Measurements from ENCODE around the gene NEMF. TPM values are rescaled to one million over a fixed set of nuclear protein-coding genes. Genes with fewer than 3 reads are reported as not detected.
A peak's percentile ranks its signal among the peaks of the same experiment; 100 is the strongest.
"Not testable (repeated sequence)": the region's sequence is repeated elsewhere in the genome, so short reads cannot be mapped to it uniquely, and the experiment has no call there.

The NEMF gene
- total RNA-seq = 75.0 and 81.0 TPM in 2 replicates

GRCh38 chr14:49852301-49853157 lies at the start of gene NEMF:
TSS of gene NEMF (minus strand) at chr14:49852788. CDS start at chr14:49852753, 35 bp downstream.
- DNase-seq (ENCODE audit: low spot score) = peak; percentile 76
- peak within 1 kb of the TSS; percentile 92 for H3K4me3 Mint-ChIP-seq (ENCODE audit: low read depth)

DNA sequence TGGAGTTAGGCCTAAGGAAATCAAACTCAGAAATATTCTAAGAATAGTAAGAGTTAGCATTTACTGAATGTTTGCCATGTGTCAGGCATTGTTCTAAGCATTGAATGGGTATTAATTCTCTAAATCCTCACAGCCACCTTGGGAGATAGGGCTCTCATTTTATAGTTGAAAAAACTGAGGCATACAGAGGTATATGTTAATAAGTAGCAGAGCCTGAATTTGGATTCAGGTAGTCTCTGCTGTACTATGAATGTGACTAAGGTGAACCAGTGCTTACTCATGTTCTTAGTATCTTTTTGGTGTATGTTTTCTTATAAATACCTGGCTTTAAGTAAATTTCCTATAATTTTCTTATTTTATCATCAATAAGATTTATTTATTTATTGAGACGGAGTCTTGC lies 48.4 kb upstream of the NEMF start:
- peaks cover 33% of the 10 kb centered on the region for H3K4me1 Mint-ChIP-seq (ENCODE audit: low read depth)
- no peak overlapping the region for H3K27ac Mint-ChIP-seq
- intact Hi-C loops (cut with micrococcal nuclease) = no loop called here
- no peak for DNase-seq (ENCODE audit: low spot score)
- no peaks in the 10 kb centered on the region for H3K27me3 Mint-ChIP-seq (ENCODE audit: low read depth)
- H3K4me3 Mint-ChIP-seq (ENCODE audit: low read depth) = no peak overlapping the region
- H3K36me3 Mint-ChIP-seq (ENCODE audit: low read depth) = peaks cover 45% of the 10 kb centered on the region
- no peaks in the 10 kb centered on the region for H3K9me3 Mint-ChIP-seq

More at GRCh38 chr14:49852301-49853157, at the start of gene NEMF:
- Mint-ChIP-seq H3K27me3 (ENCODE audit: low read depth) (no peaks in the 10 kb centered on the region), H3K36me3 (ENCODE audit: low read depth) (peaks cover 32% of the 10 kb centered on the region), H3K4me1 (ENCODE audit: low read depth) (peaks cover 34% of the 10 kb centered on the region), H3K9me3 (no peaks in the 10 kb centered on the region), H3K27ac (peak within 1 kb of the TSS; percentile 96)
- intact Hi-C loops (cut with micrococcal nuclease) = loop anchor here (1.0 to 5.0 kb wide), 4 partner anchors 10 to 680 kb away; partner anchors contain the start of gene MAP4K5

GRCh38 chr14:49898485-49898884 lies 45.9 kb upstream of the NEMF start:
- Mint-ChIP-seq H3K36me3 (ENCODE audit: low read depth) (peaks cover 66% of the 10 kb centered on the region), H3K27me3 (ENCODE audit: low read depth) (no peaks in the 10 kb centered on the region), H3K27ac (peak overlapping the region; percentile 87), H3K4me3 (ENCODE audit: low read depth) (peak overlapping the region; percentile 80), H3K9me3 (no peaks in the 10 kb centered on the region), H3K4me1 (ENCODE audit: low read depth) (peaks cover 36% of the 10 kb centered on the region)
- DNase-seq (ENCODE audit: low spot score) = no peak
- intact Hi-C loops (cut with micrococcal nuclease) = loop anchor here (5.0 kb wide), 1 partner anchor 276 kb away; the partner anchor contains the start of genes MGAT2 and RPL36AL

GRCh38 chr14:49897965-49898364 lies 45.4 kb upstream of the NEMF start:
- peak overlapping the region; percentile 87 for H3K27ac Mint-ChIP-seq
- no peak for DNase-seq (ENCODE audit: low spot score)
- H3K4me3 Mint-ChIP-seq (ENCODE audit: low read depth) = peak overlapping the region; percentile 80
- H3K27me3 Mint-ChIP-seq (ENCODE audit: low read depth) = no peaks in the 10 kb centered on the region
- intact Hi-C loops (cut with micrococcal nuclease) = loop anchor here (5.0 kb wide), 1 partner anchor 276 kb away; the partner anchor contains the start of genes MGAT2 and RPL36AL
- H3K4me1 Mint-ChIP-seq (ENCODE audit: low read depth) = peaks cover 36% of the 10 kb centered on the region
- peaks cover 66% of the 10 kb centered on the region for H3K36me3 Mint-ChIP-seq (ENCODE audit: low read depth)
- H3K9me3 Mint-ChIP-seq = no peaks in the 10 kb centered on the region

- no peak for DNase-seq (ENCODE audit: low spot score)
- peaks cover 35% of the 10 kb centered on the region for H3K4me1 Mint-ChIP-seq (ENCODE audit: low read depth)
These were observed 44.8 kb upstream of the NEMF start for GRCh38 chr14:49897414-49897813.

DNA sequence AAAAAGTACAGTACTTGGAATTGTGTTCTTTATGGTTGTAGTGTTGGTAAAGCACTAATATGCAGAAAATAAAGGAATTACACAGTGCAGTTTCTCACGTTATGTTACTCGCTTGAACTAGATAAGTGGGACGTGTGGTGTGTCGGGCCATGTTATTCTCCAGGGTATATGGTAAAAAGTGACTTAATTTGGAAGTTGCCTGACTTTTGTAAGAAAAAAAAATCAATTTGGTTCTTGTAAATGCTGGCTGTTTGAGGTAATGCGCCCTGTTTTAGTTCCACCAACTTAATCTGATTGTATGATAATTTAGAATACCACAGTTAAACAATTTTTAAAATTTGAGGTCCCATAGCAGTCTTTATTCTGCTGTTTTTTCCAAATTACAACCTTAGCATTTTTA lies 44.4 kb upstream of the NEMF start:
- DNase-seq (ENCODE audit: low spot score) = no peak
- intact Hi-C loops (cut with micrococcal nuclease) = loop anchor here (5.0 kb wide), 1 partner anchor 275 kb away; the partner anchor contains the start of genes MGAT2 and RPL36AL
- H3K9me3 Mint-ChIP-seq = no peaks in the 10 kb centered on the region
- peaks cover 64% of the 10 kb centered on the region for H3K36me3 Mint-ChIP-seq (ENCODE audit: low read depth)
- no peaks in the 10 kb centered on the region for H3K27me3 Mint-ChIP-seq (ENCODE audit: low read depth)
- peak overlapping the region; percentile 99 for H3K27ac Mint-ChIP-seq
- H3K4me1 Mint-ChIP-seq (ENCODE audit: low read depth) = peaks cover 36% of the 10 kb centered on the region
- H3K4me3 Mint-ChIP-seq (ENCODE audit: low read depth) = peak overlapping the region; percentile 99

More at GRCh38 chr14:49897414-49897813, 44.8 kb upstream of the NEMF start:
- peak overlapping the region; percentile 99 for H3K27ac Mint-ChIP-seq
- intact Hi-C loops (cut with micrococcal nuclease) = loop anchor here (5.0 kb wide), 1 partner anchor 275 kb away; the partner anchor contains the start of genes MGAT2 and RPL36AL
- H3K9me3 Mint-ChIP-seq = no peaks in the 10 kb centered on the region
- H3K27me3 Mint-ChIP-seq (ENCODE audit: low read depth) = no peaks in the 10 kb centered on the region
- H3K36me3 Mint-ChIP-seq (ENCODE audit: low read depth) = peaks cover 64% of the 10 kb centered on the region
- H3K4me3 Mint-ChIP-seq (ENCODE audit: low read depth) = peak overlapping the region; percentile 99

DNA sequence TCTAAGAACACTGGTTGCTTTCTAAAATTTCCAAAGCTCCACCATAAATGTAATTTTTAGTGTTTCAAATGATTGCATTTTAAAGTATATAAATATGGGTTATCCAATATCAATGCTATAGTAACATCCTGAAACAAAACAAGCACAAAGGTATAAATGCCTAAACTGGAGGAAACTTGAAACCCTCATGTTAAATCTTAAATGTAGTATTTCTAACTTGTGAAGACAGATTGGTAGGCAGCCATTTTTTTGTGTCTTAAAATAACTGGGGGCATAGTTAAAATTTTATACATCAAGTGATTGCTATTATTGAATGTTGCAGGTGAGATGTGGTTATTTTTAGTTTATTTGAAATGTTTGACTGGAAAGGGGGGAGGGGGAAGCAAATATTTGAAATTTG lies 43.7 kb upstream of the NEMF start:
- intact Hi-C loops (cut with micrococcal nuclease) = loop anchor here (5.0 kb wide), 1 partner anchor 274 kb away; the partner anchor contains the start of genes MGAT2 and RPL36AL
- peak overlapping the region; percentile 99 for H3K4me3 Mint-ChIP-seq (ENCODE audit: low read depth)
- H3K27ac Mint-ChIP-seq = peak overlapping the region; percentile 99
- H3K9me3 Mint-ChIP-seq; DNase-seq (ENCODE audit: low spot score); H3K27me3 Mint-ChIP-seq (ENCODE audit: low read depth): not testable (repeated sequence)
- peaks cover 70% of the 10 kb centered on the region for H3K36me3 Mint-ChIP-seq (ENCODE audit: low read depth)
- peaks cover 41% of the 10 kb centered on the region for H3K4me1 Mint-ChIP-seq (ENCODE audit: low read depth)

DNA sequence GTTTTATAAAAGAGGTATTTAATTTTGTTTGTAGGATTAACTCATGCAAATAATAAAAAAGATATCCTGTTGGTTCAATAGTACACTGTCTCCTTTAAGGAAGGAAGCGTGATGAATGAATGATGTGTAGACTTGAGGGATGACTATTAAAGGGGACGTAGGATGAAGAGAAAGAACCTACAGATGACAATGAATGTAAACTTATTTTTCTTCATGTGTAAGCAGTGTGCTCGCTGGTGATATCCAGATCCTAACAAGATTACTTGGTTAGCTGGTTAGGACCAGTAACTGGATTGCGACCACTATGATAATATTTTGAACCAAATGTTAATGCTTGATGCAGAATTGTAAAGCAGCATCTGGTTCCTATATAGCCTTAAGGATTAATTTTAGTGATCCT lies 42.9 kb upstream of the NEMF start:
- Mint-ChIP-seq H3K9me3 (no peaks in the 10 kb centered on the region), H3K27me3 (ENCODE audit: low read depth) (no peaks in the 10 kb centered on the region), H3K27ac (peak overlapping the region; percentile 99), H3K4me3 (ENCODE audit: low read depth) (peak overlapping the region; percentile 99), H3K36me3 (ENCODE audit: low read depth) (peaks cover 76% of the 10 kb centered on the region), H3K4me1 (ENCODE audit: low read depth) (peaks cover 41% of the 10 kb centered on the region)
- no peak for DNase-seq (ENCODE audit: low spot score)
- intact Hi-C loops (cut with micrococcal nuclease) = loop anchor here (2.0 to 5.0 kb wide), 2 partner anchors 273 to 625 kb away; partner anchors contain the start of genes MGAT2 and RPL36AL

- not testable (repeated sequence) for H3K27me3 Mint-ChIP-seq (ENCODE audit: low read depth); H3K9me3 Mint-ChIP-seq; DNase-seq (ENCODE audit: low spot score)
- Mint-ChIP-seq H3K4me1 (ENCODE audit: low read depth) (peaks cover 37% of the 10 kb centered on the region), H3K4me3 (ENCODE audit: low read depth) (peak overlapping the region; percentile 99), H3K27ac (peak overlapping the region; percentile 99), H3K36me3 (ENCODE audit: low read depth) (peaks cover 71% of the 10 kb centered on the region)
- intact Hi-C loops (cut with micrococcal nuclease) = loop anchor here (1.0 to 5.0 kb wide), 4 partner anchors 105 to 626 kb away; partner anchors contain the start of genes MGAT2 and RPL36AL
These were observed 41.9 kb upstream of the NEMF start for GRCh38 chr14:49894214-49895107.

- no peaks in the 10 kb centered on the region for H3K27me3 Mint-ChIP-seq (ENCODE audit: low read depth)
- H3K9me3 Mint-ChIP-seq = no peaks in the 10 kb centered on the region
- DNase-seq (ENCODE audit: low spot score) = peak; percentile 77
- intact Hi-C loops (cut with micrococcal nuclease) = loop anchor here (1.0 to 2.0 kb wide), 7 partner anchors 25 to 627 kb away; no protein-coding TSS in a partner anchor
- H3K4me3 Mint-ChIP-seq (ENCODE audit: low read depth) = peak overlapping the region; percentile 99
- H3K27ac Mint-ChIP-seq = peak overlapping the region; percentile 99
- H3K4me1 Mint-ChIP-seq (ENCODE audit: low read depth) = peaks cover 33% of the 10 kb centered on the region
- H3K36me3 Mint-ChIP-seq (ENCODE audit: low read depth) = peaks cover 66% of the 10 kb centered on the region
These were observed 41.0 kb upstream of the NEMF start for GRCh38 chr14:49893309-49894213.

DNA sequence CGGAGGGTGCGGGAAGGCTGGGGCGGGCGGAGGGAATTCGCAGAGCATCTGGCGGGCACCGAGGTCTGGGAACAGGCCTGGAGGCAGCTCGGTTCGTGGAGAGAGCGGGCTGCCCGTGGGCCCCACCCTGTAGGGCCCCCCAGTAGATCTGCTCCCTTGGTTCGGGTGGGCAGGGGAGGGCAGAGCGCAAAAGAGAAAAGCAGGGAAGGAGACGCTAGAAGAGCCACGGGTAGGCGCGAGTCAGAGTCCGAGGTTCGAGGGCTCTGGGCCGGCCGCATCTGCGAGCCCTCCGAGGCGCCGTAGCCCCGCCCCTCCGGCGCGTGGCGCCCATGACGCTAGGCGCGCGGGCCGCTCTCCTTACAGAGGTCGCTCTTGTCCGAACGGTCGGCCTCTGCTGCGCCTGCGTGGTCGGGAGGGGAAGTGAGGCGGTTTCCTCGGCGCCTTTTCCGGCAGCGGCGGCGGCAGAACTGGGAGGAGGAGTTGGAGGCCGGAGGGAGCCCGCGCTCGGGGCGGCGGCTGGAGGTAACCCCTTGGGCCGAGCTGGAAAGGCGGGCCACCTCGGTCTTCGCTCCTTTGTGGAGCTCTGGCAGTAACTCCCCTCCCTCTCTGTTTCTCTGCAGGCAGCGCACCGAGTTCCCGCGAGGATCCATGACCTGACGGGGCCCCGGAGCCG lies 40.2 kb upstream of the NEMF start, which contains the start of gene ARF6:
TSS of gene ARF6 (plus strand) at position 447 of the 673 bp plus-strand sequence. CDS start 655 bp downstream, outside the sequence.
- peak within 1 kb of the TSS; percentile 99 for H3K4me3 Mint-ChIP-seq (ENCODE audit: low read depth)
- H3K27ac Mint-ChIP-seq = peak within 1 kb of the TSS; percentile 99
- intact Hi-C loops (cut with micrococcal nuclease) = loop anchor here (1.0 to 2.0 kb wide), 7 partner anchors 24 to 428 kb away; partner anchors contain the start of gene SOS2
- peaks cover 58% of the 10 kb centered on the region for H3K36me3 Mint-ChIP-seq (ENCODE audit: low read depth)
- H3K9me3 Mint-ChIP-seq = no peaks in the 10 kb centered on the region
- no peaks in the 10 kb centered on the region for H3K27me3 Mint-ChIP-seq (ENCODE audit: low read depth)
- H3K4me1 Mint-ChIP-seq (ENCODE audit: low read depth) = peaks cover 26% of the 10 kb centered on the region
- peak; percentile 98 for DNase-seq (ENCODE audit: low spot score)
